ENCODE measurements around the gene MAP4K2. TPM values are rescaled to one million over a fixed set of nuclear protein-coding genes. Genes with fewer than 3 reads are reported as not detected.

Gene MAP4K2
- total RNA-seq, 2 experiments from 2014 or later = 95.6 to 98.0 TPM

DNA sequence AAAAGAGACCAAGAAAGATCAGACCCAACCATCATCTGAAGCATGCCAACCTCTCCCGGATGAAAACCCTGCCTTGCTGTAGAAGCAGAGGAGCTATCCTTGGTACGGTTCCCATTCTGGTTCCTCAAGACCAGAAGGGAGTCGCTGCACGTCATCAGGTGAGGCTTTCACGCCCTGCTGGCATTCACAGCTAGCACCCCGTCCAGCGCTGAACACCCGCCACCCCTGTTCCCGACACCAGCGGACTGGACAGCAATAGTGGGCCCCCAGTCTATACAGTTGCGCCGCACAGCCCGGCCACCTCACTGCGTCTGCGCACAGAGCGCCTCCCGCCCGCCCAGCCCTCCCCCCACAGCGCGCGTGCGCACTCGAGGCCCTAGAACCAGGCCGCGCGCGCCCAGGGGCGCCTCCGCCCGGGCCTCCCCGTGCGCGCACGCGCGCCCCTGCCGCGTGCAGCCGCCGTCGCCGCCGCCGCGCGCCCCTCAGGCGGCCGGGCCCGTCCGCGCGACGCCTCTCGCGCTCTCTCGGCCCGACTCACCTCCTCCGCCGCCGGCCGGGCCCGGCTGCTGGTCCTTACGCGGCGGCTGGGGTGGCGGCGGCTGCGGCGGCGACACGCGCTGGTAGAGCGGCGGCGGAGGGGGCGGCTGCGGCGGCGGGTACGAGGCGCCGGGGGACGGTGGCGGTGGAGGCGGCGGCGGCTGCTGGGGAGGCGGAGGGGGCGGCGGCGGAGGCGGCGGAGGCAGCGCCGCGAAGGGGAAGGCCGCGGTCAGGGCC is 25.4 kb downstream of the MAP4K2 start:
- Mint-ChIP-seq H3K36me3 (ENCODE audit: low read depth) (peaks cover 52% of the 10 kb centered on the region), H3K27ac (peak overlapping the region; percentile 69), H3K27me3 (no peaks in the 10 kb centered on the region), H3K9me3 (no peaks in the 10 kb centered on the region), H3K4me1 (peaks cover 68% of the 10 kb centered on the region), H3K4me3 (peak overlapping the region; percentile 84)
- ChIA-PET CTCF (interaction anchor here (2.0 to 6.2 kb wide), 2 partner anchors 10 to 13 kb away, joined by 8 to 27 read pairs; no protein-coding TSS in a partner anchor), POLR2A (interaction anchor here (0.6 to 10.9 kb wide), 13 partner anchors 9 to 723 kb away, joined by 3 to 197 read pairs (median 6); partner anchors contain the start of genes ARL2, FAU, MAP4K2 and MRPL49)
- DNase-seq = peak; percentile 86

GRCh38 chr11:64776875-64777274 is 26.1 kb downstream of the MAP4K2 start:
- H3K27me3 Mint-ChIP-seq = no peaks in the 10 kb centered on the region
- H3K36me3 Mint-ChIP-seq (ENCODE audit: low read depth) = peaks cover 60% of the 10 kb centered on the region
- no peak for DNase-seq
- no peaks in the 10 kb centered on the region for H3K9me3 Mint-ChIP-seq
- ChIA-PET POLR2A (interaction anchor here (0.6 to 10.9 kb wide), 9 partner anchors 9 to 723 kb away, joined by 3 to 197 read pairs (median 5); partner anchors contain the start of genes FAU, MAP4K2, MRPL49 and PYGM), CTCF (interaction anchor here (2.0 to 6.2 kb wide), 3 partner anchors 9 to 33 kb away, joined by 8 to 27 read pairs (median 23); partner anchors contain the start of gene RASGRP2)
- H3K4me1 Mint-ChIP-seq = peaks cover 75% of the 10 kb centered on the region
- peak overlapping the region; percentile 69 for H3K27ac Mint-ChIP-seq
- H3K4me3 Mint-ChIP-seq = peak overlapping the region; percentile 84

DNA sequence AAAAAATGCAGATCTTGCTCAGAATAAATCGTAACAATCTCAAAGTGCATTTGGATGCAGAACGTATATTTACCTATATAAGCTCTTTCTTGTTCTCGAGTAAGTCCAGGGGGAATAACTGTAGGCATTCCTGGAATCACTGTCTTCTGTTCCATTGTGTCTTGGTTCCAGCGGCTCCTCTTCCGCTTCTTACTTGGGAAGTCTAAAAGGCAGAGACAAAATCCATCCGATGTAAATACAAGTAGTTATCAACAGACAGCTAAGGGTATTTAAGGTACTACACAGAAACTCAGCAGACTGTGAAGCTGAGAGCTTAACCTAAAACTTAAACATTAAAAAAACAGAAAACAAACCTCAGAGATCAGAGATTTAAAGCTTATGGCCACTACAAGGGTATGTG is 26.6 kb downstream of the MAP4K2 start:
- Mint-ChIP-seq H3K27me3 (no peaks in the 10 kb centered on the region), H3K36me3 (ENCODE audit: low read depth) (peaks cover 64% of the 10 kb centered on the region), H3K4me1 (peaks cover 80% of the 10 kb centered on the region), H3K4me3 (peak overlapping the region; percentile 84), H3K27ac (peak overlapping the region; percentile 69), H3K9me3 (no peaks in the 10 kb centered on the region)
- POLR2A ChIA-PET = interaction anchor here (0.7 to 10.9 kb wide), 7 partner anchors 8 to 345 kb away, joined by 3 to 197 read pairs (median 13); partner anchors contain the start of genes FAU, MAP4K2, MRPL49 and PYGM
- CTCF ChIA-PET = interaction anchor here (2.0 to 6.2 kb wide), 3 partner anchors 8 to 33 kb away, joined by 8 to 27 read pairs (median 23); partner anchors contain the start of gene RASGRP2
- DNase-seq = no peak

DNA sequence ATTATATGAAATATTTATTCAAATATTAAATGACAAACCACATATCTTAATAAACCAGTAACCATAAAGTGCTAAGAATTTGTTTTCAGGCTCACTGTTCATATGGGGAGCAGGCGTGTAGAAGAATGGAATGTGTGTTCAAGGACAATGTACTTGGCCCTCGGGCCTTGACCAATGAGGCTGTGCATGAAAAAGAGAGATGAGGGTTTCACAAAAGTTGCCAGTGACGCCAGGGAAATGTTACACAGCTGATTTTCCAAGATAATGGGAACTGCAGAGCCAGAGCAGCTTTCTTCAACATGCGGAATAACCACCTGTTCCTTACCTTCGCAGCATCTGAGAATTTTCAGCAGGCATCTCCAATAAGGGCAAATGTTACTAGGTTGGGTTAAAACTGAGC is 28.9 kb downstream of the MAP4K2 start:
- ChIA-PET POLR2A (interaction anchor here (1.1 to 10.9 kb wide), 3 partner anchors 11 to 40 kb away, joined by 3 to 197 read pairs (median 151); partner anchors contain the start of genes PYGM and RASGRP2), CTCF (interaction anchor here (3.6 to 6.2 kb wide), 2 partner anchors 9 to 31 kb away, joined by 23 to 27 read pairs; partner anchors contain the start of gene RASGRP2)
- H3K27ac Mint-ChIP-seq = no peak overlapping the region
- DNase-seq = no peak
- no peaks in the 10 kb centered on the region for H3K27me3 Mint-ChIP-seq
- peaks cover 80% of the 10 kb centered on the region for H3K4me1 Mint-ChIP-seq
- H3K9me3 Mint-ChIP-seq = no peaks in the 10 kb centered on the region
- H3K4me3 Mint-ChIP-seq = no peak overlapping the region
- H3K36me3 Mint-ChIP-seq (ENCODE audit: low read depth) = peaks cover 84% of the 10 kb centered on the region

- H3K4me1 Mint-ChIP-seq = peaks cover 93% of the 10 kb centered on the region
- no peaks in the 10 kb centered on the region for H3K27me3 Mint-ChIP-seq
Measured at GRCh38 chr11:64772303-64773018, 30.6 kb downstream of the MAP4K2 start.

DNA sequence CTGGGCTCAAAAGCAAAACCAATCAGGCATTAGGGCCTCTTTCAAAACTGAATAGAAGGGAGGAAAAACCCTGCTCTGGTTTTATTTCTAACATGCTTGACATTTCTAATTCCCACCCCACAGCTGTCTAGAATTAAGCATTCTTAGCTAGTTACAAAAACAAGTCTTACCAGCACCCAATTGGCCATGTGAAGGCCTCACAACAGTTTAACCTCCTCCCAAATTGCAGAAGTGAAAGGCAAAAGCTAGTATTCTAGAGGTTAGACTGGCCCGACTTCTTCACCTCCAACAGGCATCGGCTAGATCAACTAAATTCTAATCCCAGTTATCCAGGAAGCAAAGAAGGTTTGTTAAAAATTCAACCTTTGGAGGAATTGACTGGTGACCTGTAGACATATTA is 31.2 kb downstream of the MAP4K2 start:
- ChIA-PET POLR2A (interaction anchor here (0.8 to 10.9 kb wide), 7 partner anchors 8 to 67 kb away, joined by 3 to 197 read pairs (median 5); partner anchors contain the start of genes MEN1 and RASGRP2), CTCF (interaction anchor here (1.1 to 3.2 kb wide), 4 partner anchors 8 to 83 kb away, joined by 3 to 33 read pairs (median 4); partner anchors contain the start of gene RASGRP2)
- peak overlapping the region; percentile 84 for H3K27ac Mint-ChIP-seq
- DNase-seq = no peak
- H3K4me1 Mint-ChIP-seq = peaks cover 93% of the 10 kb centered on the region
- H3K27me3 Mint-ChIP-seq = no peaks in the 10 kb centered on the region
- H3K36me3 Mint-ChIP-seq (ENCODE audit: low read depth) = peaks cover 99% of the 10 kb centered on the region
- peak overlapping the region; percentile 5 for H3K4me3 Mint-ChIP-seq
- H3K9me3 Mint-ChIP-seq = no peaks in the 10 kb centered on the region

More at GRCh38 chr11:64772303-64773018, 30.6 kb downstream of the MAP4K2 start:
- ChIA-PET CTCF (interaction anchor here (1.1 to 3.2 kb wide), 4 partner anchors 9 to 84 kb away, joined by 3 to 33 read pairs (median 4); partner anchors contain the start of gene RASGRP2), POLR2A (interaction anchor here (0.8 to 10.9 kb wide), 8 partner anchors 9 to 68 kb away, joined by 3 to 197 read pairs (median 5); partner anchors contain the start of genes MEN1, PYGM and RASGRP2)
- Mint-ChIP-seq H3K9me3 (no peaks in the 10 kb centered on the region), H3K4me3 (peak overlapping the region; percentile 5), H3K27ac (peak overlapping the region; percentile 84), H3K36me3 (ENCODE audit: low read depth) (peaks cover 99% of the 10 kb centered on the region)
- no peak for DNase-seq

- H3K27ac Mint-ChIP-seq = peak overlapping the region; percentile 1
- H3K9me3 Mint-ChIP-seq = no peaks in the 10 kb centered on the region
- H3K27me3 Mint-ChIP-seq = no peaks in the 10 kb centered on the region
- H3K36me3 Mint-ChIP-seq (ENCODE audit: low read depth) = peaks cover 94% of the 10 kb centered on the region
- no peak overlapping the region for H3K4me3 Mint-ChIP-seq
- CTCF ChIA-PET = interaction anchor here (0.7 to 3.2 kb wide), 3 partner anchors 10 to 26 kb away, joined by 3 to 33 read pairs (median 20); partner anchors contain the start of gene RASGRP2
- no peak for DNase-seq
- peaks cover 88% of the 10 kb centered on the region for H3K4me1 Mint-ChIP-seq
- POLR2A ChIA-PET = interaction anchor here (0.8 to 10.9 kb wide), 4 partner anchors 7 to 26 kb away, joined by 4 to 197 read pairs (median 13); partner anchors contain the start of genes PYGM and RASGRP2
Measured at GRCh38 chr11:64770120-64770519, 32.9 kb downstream of the MAP4K2 start.

GRCh38 chr11:64769283-64769682 is 33.7 kb downstream of the MAP4K2 start:
- ChIA-PET POLR2A (interaction anchor here (0.8 to 13.2 kb wide), 5 partner anchors 8 to 33 kb away, joined by 3 to 435 read pairs (median 13); partner anchors contain the start of gene RASGRP2), CTCF (interaction anchor here (3.1 kb wide), 1 partner anchor 25 kb away, joined by 20 read pairs; the partner anchor contains the start of gene RASGRP2)
- Mint-ChIP-seq H3K27ac (peak overlapping the region; percentile 66), H3K4me1 (peaks cover 88% of the 10 kb centered on the region), H3K9me3 (no peaks in the 10 kb centered on the region), H3K4me3 (no peak overlapping the region), H3K36me3 (ENCODE audit: low read depth) (peaks cover 94% of the 10 kb centered on the region), H3K27me3 (no peaks in the 10 kb centered on the region)
- DNase-seq = no peak

DNA sequence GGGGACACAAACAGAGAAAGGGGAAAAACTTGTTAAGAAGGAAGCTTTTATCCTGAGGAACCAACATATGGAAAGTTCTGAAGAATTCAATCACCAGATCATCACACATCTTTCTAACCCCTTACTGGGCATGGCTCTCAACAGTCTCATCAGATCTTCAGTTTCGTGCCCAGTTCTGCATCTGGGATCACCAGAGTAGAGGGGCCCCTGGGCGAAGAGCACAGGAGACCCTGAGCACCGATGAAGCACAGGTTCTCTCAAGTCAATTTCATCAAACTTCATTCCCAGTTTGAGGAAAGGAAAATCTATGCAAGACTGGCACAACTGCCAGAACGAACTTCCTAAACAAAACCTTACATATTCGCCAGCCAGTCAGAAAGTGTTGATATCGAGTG is 34.7 kb downstream of the MAP4K2 start:
- ChIA-PET CTCF (interaction anchor here (0.9 to 3.1 kb wide), 6 partner anchors 9 to 26 kb away, joined by 3 to 20 read pairs (median 7); partner anchors contain the start of genes RASGRP2 and SF1), POLR2A (interaction anchor here (1.2 to 13.2 kb wide), 5 partner anchors 9 to 26 kb away, joined by 3 to 435 read pairs (median 7); partner anchors contain the start of genes RASGRP2 and SF1)
- peaks cover 94% of the 10 kb centered on the region for H3K36me3 Mint-ChIP-seq (ENCODE audit: low read depth)
- H3K9me3 Mint-ChIP-seq = no peaks in the 10 kb centered on the region
- H3K27me3 Mint-ChIP-seq = no peaks in the 10 kb centered on the region
- DNase-seq = no peak
- no peak overlapping the region for H3K4me3 Mint-ChIP-seq
- peaks cover 90% of the 10 kb centered on the region for H3K4me1 Mint-ChIP-seq
- peak overlapping the region; percentile 85 for H3K27ac Mint-ChIP-seq

- Mint-ChIP-seq H3K27ac (peak overlapping the region; percentile 85), H3K36me3 (ENCODE audit: low read depth) (peaks cover 94% of the 10 kb centered on the region), H3K27me3 (no peaks in the 10 kb centered on the region), H3K9me3 (no peaks in the 10 kb centered on the region), H3K4me3 (no peak overlapping the region), H3K4me1 (peaks cover 90% of the 10 kb centered on the region)
- DNase-seq = peak; percentile 83
- POLR2A ChIA-PET = interaction anchor here (1.0 to 13.2 kb wide), 6 partner anchors 9 to 35 kb away, joined by 3 to 435 read pairs (median 6); partner anchors contain the start of genes RASGRP2 and SF1
- CTCF ChIA-PET = interaction anchor here (0.9 to 3.1 kb wide), 6 partner anchors 9 to 26 kb away, joined by 3 to 20 read pairs (median 7); partner anchors contain the start of genes RASGRP2 and SF1
Measured at GRCh38 chr11:64767344-64768299, 35.4 kb downstream of the MAP4K2 start.

GRCh38 chr11:64766881-64767280 is 36.1 kb downstream of the MAP4K2 start:
- Mint-ChIP-seq H3K9me3 (no peaks in the 10 kb centered on the region), H3K4me3 (no peak overlapping the region), H3K27me3 (no peaks in the 10 kb centered on the region), H3K36me3 (ENCODE audit: low read depth) (peaks cover 93% of the 10 kb centered on the region), H3K4me1 (peaks cover 90% of the 10 kb centered on the region), H3K27ac (peak overlapping the region; percentile 85)
- CTCF ChIA-PET = interaction anchor here (1.9 to 11.8 kb wide), 4 partner anchors 10 to 23 kb away, joined by 10 to 132 read pairs (median 24); partner anchors contain the start of genes RASGRP2 and SF1
- POLR2A ChIA-PET = interaction anchor here (1.0 to 13.2 kb wide), 5 partner anchors 10 to 35 kb away, joined by 4 to 435 read pairs (median 13); partner anchors contain the start of genes RASGRP2 and SF1
- DNase-seq = no peak
